Pancreas (tissue), 10 donors: ENCODE results near the gene ZFAND2A. TPM values are rescaled to one million over a fixed set of nuclear protein-coding genes. Genes with fewer than 3 reads are reported as not detected.
"Not testable (repeated sequence)": the region's sequence is repeated elsewhere in the genome, so short reads cannot be mapped to it uniquely, and the experiment has no call there.

Source experiments
- ATAC-seq, 4 donors: fragments of 200-7000 bp; cut with Tn5 transposase; one replicate each; pipeline versions ENCODE4 v1.8.0 to v1.9.1; 2020; ENCODE audit warnings: mild to moderate bottlenecking in 4 of 4, moderate library complexity in 4 of 4
- DNase-seq, 6 donors: peaks; one replicate each; pipeline ENCODE4 v3.0.0-alpha.2; 2020
- FAIRE-seq: peaks from 2 replicates; lab custom pipeline; 2012; peaks lifted over from hg19 to GRCh38; lab: Jason Lieb, UNC
- H3K27ac ChIP-seq, 4 donors: fragments of 200-600 bp; sonication (generic); 1 replicate in 3 of 4; 2 replicates in 1 of 4; pipeline versions ENCODE4 v1.5.0 to v1.8.0; 2020
- H3K27me3 ChIP-seq, 4 donors: fragments of 200-600 bp; one replicate each; pipeline ENCODE4 v1.8.0; 2021
- H3K36me3 ChIP-seq, 3 donors: fragments of 200-600 bp; sonication (generic) in 1 of 3; one replicate each; pipeline versions ENCODE4 v1.5.0 to v1.8.0; 2020 to 2021
- H3K4me1 ChIP-seq, 3 donors: fragments of 200-600 bp; one replicate each; pipeline ENCODE4 v1.8.0; 2021
- H3K4me3 ChIP-seq, 4 donors: fragments of 200-600 bp; sonication (generic) in 2 of 4; one replicate each; pipeline versions ENCODE4 v1.5.0 to v1.8.0; 2020 to 2021
- H3K9me3 ChIP-seq, 4 donors: fragments of 200-600 bp; one replicate each; pipeline ENCODE4 v1.8.0; 2021
- CTCF ChIP-seq, 4 donors: fragments of 200-600 bp; sonication (generic) in 3 of 4; IDR thresholded peaks; one replicate each; pipeline versions ENCODE4 v1.5.0 to v1.8.0; 2021; ENCODE audit warnings: antibody characterized with exemption in 4 of 4
- WGBS, 2 donors: extraction: QIAGEN DNeasy Blood & Tissue Kit; methylation state at CpG; one replicate each; pipeline ENCODE4 v1.1.7; 2013; 5-methylcytosine and 5-hydroxymethylcytosine counted together
- intact Hi-C, 3 donors: fragments of 100-400 bp; cut with DNase I; formaldehyde crosslinking; loops; one replicate each; pipeline versions ENCODE4 v1.11.1 to v1.14.2; 2022
- polyA plus RNA-seq, 2 donors: library from polyadenylated mRNA; stranded (reverse); fragments of 200-250 nt; gene quantifications; one replicate each; pipeline ENCODE4 v1.2.3, GENCODE V29; 2013
- total RNA-seq, 6 donors: library from RNA; stranded (reverse); fragmentation: NEBNext Ultra II Directional in 4 of 6; extraction: Animal tissue kit (Norgen Biotek cat#: 25700) in 4 of 6; gene quantifications; one replicate each; pipeline versions ENCODE4 v1.2.1 to v1.2.4, GENCODE V29; 2021 to 2023
- donor health status: healthy with polysubstance abuse.
- donor health status: DM: no; HTN: no; CAD: no; lungs with moderate emphysema.
- donor health status: DM: no; HTN: no; CAD: no.
- donor health status: control.
- donor health status: control.
- donor health status: Bipolar disorder and iron deficiency.
- donor health status: DM: yes; HTN: yes; CAD: no.
- donor health status: DM: no; HTN: no; CAD: no.
- donor health status: DM: no; HTN: no; CAD: no.
- donor health status: DM: yes; HTN: yes; CAD: no.

The ZFAND2A gene
- total and polyA plus RNA-seq, 8 donors: 6.1 to 35.0 (median 15.3) TPM

GRCh38 chr7:1119201-1119600 lies 40.8 kb downstream of the ZFAND2A start:
- DNase-seq (no peak), ATAC-seq (no peak), FAIRE-seq (no peak)
- H3K27me3 ChIP-seq: no peaks in the 10 kb centered on the region
- TF ChIP-seq CTCF (IDR thresholded peaks at IDR 0.05): no peak
- H3K9me3 ChIP-seq: no peaks in the 10 kb centered on the region
- WGBS, 2 donors: 80 to 87% methylated on average over 5 of the region's 5 CpGs
- H3K36me3 ChIP-seq: no peaks in the 10 kb centered on the region
- no peak overlapping the region for H3K27ac ChIP-seq
- no peaks in the 10 kb centered on the region for H3K4me1 ChIP-seq
- no peak overlapping the region for H3K4me3 ChIP-seq
- intact Hi-C loops: no loop called here

GRCh38 chr7:1117321-1117928 lies 42.6 kb downstream of the ZFAND2A start:
- TF ChIP-seq CTCF (IDR thresholded peaks at IDR 0.05): no peak
- no peak for ATAC-seq
- no peak for FAIRE-seq
- Histone ChIP-seq H3K4me1 (no peaks in the 10 kb centered on the region), H3K27ac (no peak overlapping the region), H3K36me3 (no peaks in the 10 kb centered on the region), H3K4me3 (no peak overlapping the region), H3K9me3 (no peaks in the 10 kb centered on the region), H3K27me3 (no peaks in the 10 kb centered on the region)
- intact Hi-C loops: no loop called here
- DNase-seq: peak in 2 of 6 donors; percentile 3 to 13
- 96% methylated on average over 38 of the region's 38 CpGs for WGBS, 2 donors

GRCh38 chr7:1116383-1117008 lies 43.5 kb downstream of the ZFAND2A start:
- 96 to 97% methylated on average over 49 of the region's 49 CpGs for WGBS, 2 donors
- H3K27ac ChIP-seq, H3K9me3 ChIP-seq, H3K27me3 ChIP-seq, H3K36me3 ChIP-seq, H3K4me3 ChIP-seq, H3K4me1 ChIP-seq, intact Hi-C loops, ATAC-seq, FAIRE-seq: not testable (repeated sequence)
- peak in 2 of 6 donors; percentile 9 to 17 for DNase-seq

- H3K27ac ChIP-seq, FAIRE-seq, H3K4me3 ChIP-seq, H3K36me3 ChIP-seq, H3K4me1 ChIP-seq, H3K27me3 ChIP-seq, ATAC-seq, H3K9me3 ChIP-seq, intact Hi-C loops: not testable (repeated sequence)
- 96 to 97% methylated on average over 44 of the region's 44 CpGs for WGBS, 2 donors
- DNase-seq: peak in 2 of 6 donors; percentile 16 to 35
Measured at GRCh38 chr7:1115171-1116045, 44.6 kb downstream of the ZFAND2A start.

- no peak for TF ChIP-seq CTCF (IDR thresholded peaks at IDR 0.05)
- no peaks in the 10 kb centered on the region for H3K9me3 ChIP-seq
- DNase-seq (peak in 2 of 6 donors; percentile 31 to 38), FAIRE-seq (no peak), ATAC-seq (no peak)
- H3K27me3 ChIP-seq: no peaks in the 10 kb centered on the region
- H3K4me3 ChIP-seq: no peak overlapping the region
- intact Hi-C loops: no loop called here
- H3K27ac ChIP-seq: no peak overlapping the region
- H3K4me1 ChIP-seq: no peaks in the 10 kb centered on the region
- 93 to 95% methylated on average over 17 to 19 of the region's 19 CpGs for WGBS, 2 donors
- H3K36me3 ChIP-seq: no peaks in the 10 kb centered on the region
Measured at GRCh38 chr7:1114505-1114904, 45.5 kb downstream of the ZFAND2A start.
